GM21723 (cell line): Measurements from ENCODE around the gene UPK1A.
"Not testable (repeated sequence)": the region's sequence is repeated elsewhere in the genome, so short reads cannot be mapped to it uniquely, and the experiment has no call there.

ENCODE experiments used
- ATAC-seq: cut with Tn5 transposase; IDR thresholded peaks from one replicate; pipeline ENCODE4 v1.9.1; 2021; ENCODE audit warnings: mild to moderate bottlenecking, moderate library complexity; ENCODE audit not compliant: unreplicated experiment

Gene UPK1A

DNA sequence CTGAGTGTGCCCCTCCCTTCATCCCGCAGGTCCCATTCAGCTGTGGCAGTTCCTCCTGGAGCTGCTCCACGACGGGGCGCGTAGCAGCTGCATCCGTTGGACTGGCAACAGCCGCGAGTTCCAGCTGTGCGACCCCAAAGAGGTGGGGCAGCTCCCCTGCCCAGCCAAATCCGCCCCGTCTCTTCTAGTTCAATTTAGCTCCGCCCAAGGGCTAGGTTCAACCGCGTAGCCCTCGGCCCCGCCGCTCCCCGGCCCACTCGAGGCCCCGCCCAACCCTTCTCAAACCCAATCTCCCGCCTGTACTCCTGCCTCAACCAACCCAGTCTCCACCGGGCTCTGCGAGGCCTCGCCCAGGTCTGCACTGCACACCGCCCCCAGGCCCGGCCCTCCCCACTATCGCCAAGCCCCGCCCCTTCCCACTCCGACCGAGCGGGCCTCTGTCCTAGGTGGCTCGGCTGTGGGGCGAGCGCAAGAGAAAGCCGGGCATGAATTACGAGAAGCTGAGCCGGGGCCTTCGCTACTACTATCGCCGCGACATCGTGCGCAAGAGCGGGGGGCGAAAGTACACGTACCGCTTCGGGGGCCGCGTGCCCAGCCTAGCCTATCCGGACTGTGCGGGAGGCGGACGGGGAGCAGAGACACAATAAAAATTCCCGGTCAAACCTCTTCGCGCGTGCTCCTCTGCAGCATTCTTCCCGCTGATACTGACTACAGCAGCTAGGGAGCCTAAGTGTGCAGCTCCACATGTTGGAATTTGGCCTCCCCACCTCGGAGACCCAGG is 21.9 kb upstream of the UPK1A start:
- peak; percentile 68 for ATAC-seq

- no peak for ATAC-seq
Observed at GRCh38 chr19:35644987-35645679, 21.2 kb upstream of the UPK1A start.

GRCh38 chr19:35645680-35646511 is 20.4 kb upstream of the UPK1A start:
- no peak for ATAC-seq

- peak; percentile 52 for ATAC-seq
Observed at GRCh38 chr19:35648017-35648961, 18.0 kb upstream of the UPK1A start, which contains the start of gene COX6B1. TSS of gene COX6B1 (plus strand) at chr19:35648323. CDS start at chr19:35651244, 2,921 bp downstream.

GRCh38 chr19:35650581-35650980 is 15.7 kb upstream of the UPK1A start:
- no peak for ATAC-seq

DNA sequence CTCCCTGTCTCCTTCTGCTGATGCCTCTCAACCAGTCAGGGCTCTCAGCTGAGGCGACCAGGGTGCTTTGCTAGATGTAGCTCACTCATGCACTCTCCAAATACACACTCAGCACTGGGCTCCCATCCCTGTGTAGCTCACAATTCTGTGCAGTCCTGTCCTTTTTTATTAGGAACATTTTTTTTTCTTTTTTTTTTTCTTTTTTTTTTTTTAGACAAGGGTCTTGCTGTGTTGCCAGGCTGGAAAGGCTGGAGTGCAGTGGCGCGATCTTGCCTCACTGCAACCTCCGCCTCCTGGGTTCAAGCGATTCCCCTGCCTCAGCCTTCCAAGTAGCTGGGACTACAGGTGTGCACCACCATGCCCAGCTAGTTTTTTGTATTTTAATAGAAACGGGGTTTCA is 11.5 kb upstream of the UPK1A start:
- ATAC-seq = not testable (repeated sequence)

GRCh38 chr19:35655600-35655999 is 10.7 kb upstream of the UPK1A start:
- no peak for ATAC-seq

DNA sequence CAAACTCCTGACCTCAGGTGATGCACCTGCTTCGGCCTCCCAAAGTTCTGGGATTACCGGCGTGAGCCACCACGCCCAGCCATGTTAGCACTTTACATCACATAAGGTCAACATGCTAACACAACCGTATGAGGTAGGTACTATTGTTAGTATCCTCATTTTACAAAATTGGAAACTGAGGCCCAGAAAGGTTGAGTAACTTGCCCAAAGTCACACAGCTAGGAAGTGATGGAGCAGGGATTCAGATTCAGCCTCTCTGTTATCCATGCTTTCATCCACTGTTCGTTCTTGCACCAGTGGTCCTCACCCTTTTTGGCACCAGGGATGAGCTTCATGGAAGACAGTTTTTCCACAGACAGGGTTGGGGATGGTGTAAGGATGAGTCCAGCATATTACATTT is 9.6 kb upstream of the UPK1A start:
- ATAC-seq = no peak

DNA sequence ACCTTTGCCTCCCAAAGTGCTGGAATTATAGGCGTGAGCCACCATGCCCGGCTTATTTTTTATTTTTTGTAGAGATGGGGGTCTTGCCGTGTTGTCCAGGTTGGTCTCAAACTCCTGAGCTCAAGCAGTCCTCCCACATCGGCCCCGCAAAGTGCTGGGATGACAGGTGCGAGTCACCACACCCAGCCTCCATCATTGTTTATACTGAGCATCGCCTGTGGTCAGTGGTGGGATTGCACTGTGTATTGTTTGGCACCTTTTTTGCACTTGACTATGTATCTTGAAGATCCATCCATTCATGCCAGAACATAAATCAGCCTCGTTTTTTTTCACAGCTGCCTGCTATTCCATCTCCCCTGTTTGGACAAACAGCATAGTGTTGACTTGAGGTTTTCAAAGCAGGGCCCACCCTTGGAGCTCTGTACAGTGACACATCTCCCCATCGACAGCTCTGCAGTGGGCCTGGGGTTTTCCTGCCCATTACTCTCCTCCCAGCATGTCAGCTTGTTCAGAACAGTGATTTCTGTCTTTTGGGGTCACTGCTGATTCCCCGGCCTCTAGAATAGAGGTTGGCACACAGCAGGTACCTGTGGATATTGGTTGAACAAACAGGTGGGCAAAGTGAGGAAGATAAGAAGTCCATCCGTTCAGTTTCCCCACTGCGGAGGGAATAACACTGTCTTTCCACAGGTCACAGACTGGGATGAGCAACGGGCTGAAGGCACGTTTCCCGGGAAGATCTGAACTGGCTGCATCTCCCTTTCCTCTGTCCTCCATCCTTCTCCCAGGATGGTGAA is 8.2 kb upstream of the UPK1A start:
- ATAC-seq = no peak

GRCh38 chr19:35661995-35662340 is 4.3 kb upstream of the UPK1A start:
- ATAC-seq = no peak

DNA sequence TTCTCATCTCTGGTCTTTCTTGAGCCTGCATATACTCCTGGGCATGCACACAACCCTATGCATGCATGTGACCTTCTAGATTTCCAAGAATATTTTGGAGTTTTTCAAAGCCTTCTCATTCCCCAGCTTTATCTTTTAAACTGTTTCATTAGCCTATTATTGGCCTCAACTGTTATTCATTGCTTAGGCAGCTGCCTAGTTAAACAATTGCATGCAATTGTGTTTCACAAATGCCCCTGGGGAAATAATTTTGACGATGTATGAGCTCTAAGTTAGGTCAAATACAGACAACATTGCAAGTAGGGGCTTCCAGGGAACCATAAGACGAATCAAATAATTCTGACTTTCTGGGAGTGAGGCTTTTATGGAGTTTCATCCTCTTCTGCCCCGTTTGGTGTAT is 2.3 kb upstream of the UPK1A start:
- ATAC-seq = no peak

DNA sequence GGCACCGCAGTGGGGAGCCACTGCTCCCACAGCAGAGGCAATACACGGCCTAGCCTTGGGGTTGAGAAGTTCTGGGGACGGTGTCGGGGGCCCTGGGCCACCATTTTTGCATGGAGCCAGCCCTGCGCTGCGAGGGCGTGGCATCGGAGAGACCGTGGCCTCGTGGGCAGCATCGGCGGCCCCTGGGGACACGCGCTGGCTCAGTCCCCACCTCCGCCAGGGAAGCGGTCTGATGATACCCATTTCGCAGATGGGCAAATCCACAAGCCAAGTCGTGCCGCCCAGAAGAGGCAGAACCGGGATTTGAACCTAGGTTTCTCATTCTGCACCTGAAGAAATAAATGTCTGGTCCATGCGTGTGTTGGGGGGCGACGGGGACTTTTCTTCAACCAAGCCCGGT is 1.2 kb upstream of the UPK1A start:
- no peak for ATAC-seq

DNA sequence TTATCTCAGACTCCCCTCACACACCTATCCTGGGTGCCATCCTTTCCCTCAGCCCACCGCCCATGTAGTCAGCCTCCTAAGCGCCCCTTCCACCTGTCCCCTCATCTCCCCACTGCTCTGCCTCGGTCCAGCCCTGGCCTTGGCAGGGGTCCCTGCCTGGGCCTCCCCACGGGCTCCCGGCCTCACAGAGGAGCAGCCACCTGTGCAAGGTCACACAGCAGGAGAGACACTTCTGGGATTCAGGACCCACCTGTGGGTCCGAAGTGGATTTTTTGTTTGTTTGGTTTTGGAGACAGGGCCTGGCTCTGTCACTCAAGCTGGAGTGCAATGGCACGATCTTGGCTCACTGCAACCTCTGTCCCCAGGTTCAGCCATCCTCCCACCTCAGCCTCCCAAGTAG is 713 bp upstream of the UPK1A start:
- ATAC-seq = no peak

GRCh38 chr19:35669566-35669965 is 3.2 kb downstream of the UPK1A start:
- no peak for ATAC-seq

GRCh38 chr19:35669974-35670373 is 3.7 kb downstream of the UPK1A start:
- no peak for ATAC-seq

GRCh38 chr19:35670686-35671085 is 4.4 kb downstream of the UPK1A start:
- no peak for ATAC-seq

DNA sequence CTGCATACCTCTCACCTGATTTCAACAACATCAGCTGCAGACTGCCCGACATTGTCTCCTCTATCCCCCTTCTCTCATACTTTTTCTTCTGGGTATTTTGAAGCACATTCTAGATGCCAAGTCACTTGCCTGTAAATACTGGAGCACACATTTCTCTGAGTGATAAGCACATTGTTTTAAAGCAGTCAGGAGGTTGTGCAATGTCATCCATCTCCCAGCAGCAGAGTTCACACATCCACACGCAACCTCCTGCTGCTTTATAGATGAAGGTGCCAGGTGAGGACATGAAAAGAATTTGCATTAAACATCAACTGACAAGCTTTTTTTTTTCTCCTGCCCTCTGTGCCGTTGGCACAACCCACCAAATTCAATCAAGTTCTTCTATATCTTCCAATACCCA is 5.5 kb downstream of the UPK1A start:
- no peak for ATAC-seq

GRCh38 chr19:35673121-35673804 is 6.9 kb downstream of the UPK1A start:
- ATAC-seq = no peak

DNA sequence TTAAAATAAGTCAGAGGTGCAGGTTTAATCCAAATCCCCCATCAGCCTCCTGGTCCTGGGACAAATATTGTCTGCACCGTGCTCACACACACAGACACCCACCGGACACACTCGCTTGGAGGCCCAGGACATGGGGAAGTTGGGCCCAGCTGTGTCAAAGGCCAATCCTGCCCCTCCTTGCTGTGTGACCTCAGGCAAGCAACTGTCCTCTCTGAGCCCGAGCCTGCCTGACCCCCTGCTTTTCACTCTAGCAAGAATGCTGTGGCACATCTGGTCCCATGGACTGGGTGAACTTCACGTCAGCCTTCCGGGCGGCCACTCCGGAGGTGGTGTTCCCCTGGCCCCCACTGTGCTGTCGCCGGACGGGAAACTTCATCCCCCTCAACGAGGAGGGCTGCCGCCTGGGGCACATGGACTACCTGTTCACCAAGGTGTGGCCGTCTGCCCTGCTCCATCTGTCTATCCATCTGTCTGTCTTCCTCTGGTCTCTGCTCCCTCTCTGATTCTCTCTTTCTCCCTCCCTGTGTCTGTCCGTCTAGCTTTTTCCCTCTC is 9.3 kb downstream of the UPK1A start:
- ATAC-seq = no peak
